RPMI7951 (cell line): ENCODE data around the gene ORAI3. TPM values are rescaled to one million over a fixed set of nuclear protein-coding genes. Genes with fewer than 3 reads are reported as not detected.

Experiments used
- DNase-seq: peaks from one replicate; pipeline ENCODE4 v3.0.0-alpha.2; 2012; ENCODE audit warnings: low read depth
- total RNA-seq: library from RNA; depleted of rRNA; stranded (reverse); fragments of >200 nt; shearing (Covaris generic); gene quantifications from 2 replicates; pipeline ENCODE4 v1.2.3, GENCODE V29; 2014; rRNA removed

The ORAI3 gene
- total RNA-seq, 1 experiment from 2014 or later = 28.5 TPM

DNA sequence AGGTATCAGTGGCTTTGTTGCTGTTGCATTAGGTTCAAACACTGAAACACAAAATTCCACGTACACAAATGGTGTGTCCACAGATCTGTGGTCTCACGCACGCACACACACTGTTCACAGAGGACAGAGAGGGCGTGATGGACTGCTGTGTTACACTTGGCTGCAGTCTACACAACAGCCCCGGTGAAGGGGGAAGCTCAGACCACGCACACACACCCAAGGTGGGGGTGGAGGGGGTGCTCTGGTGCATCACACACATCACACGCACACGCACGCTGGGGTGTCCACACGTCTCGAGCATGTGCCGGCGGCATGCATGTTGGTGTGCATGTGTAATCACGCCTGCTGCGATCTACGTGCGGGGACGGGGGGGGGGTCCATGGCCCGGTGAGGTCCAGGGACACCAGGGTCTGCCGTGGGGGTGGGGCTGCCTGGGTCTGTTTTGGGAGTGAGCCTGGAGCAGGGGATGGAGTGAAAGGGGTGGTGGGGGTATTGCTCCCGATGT, 43.5 kb downstream of the ORAI3 start:
- no peak for DNase-seq

DNA sequence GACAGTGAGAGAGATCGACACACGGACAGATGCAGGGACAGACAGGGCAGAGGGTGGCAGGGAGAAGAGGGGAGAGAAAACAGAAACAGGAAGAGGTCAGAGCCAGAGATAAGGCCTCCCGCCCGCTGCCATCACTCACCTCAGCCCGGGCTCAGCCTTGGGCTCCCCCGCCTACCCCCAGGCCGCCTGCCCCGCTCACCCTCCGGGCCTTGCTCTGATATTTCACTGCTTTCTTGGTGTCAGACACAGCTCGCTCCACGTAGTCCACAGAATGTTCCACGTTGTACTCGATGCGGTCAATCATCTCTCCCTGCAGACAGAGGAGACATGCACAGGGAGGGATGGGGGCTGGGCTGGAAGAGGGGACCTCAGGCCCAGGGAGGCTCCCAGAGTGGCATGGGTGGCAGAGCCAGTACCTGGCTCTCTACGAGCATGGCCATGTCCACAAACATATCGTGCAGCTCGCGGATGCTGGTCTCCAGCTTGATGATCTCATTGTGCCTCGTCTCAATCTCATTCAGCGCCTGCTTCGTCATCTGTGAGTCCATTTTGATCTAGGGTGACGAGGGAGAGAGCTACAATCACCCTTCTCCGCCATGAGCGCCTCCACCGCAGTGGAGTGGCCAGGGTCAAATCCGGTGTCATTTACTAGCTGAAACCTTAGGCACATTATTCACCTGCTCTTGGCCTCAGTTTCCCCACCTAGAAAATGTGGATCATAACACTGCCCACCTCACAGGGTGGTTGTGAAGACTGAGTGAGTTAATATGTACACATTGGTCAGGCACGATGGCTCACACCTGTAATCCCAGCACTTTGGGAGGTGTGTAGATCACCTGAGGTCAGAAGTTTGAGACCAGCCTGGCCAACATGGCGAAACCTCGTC, 44.3 kb downstream of the ORAI3 start:
- no peak for DNase-seq

DNA sequence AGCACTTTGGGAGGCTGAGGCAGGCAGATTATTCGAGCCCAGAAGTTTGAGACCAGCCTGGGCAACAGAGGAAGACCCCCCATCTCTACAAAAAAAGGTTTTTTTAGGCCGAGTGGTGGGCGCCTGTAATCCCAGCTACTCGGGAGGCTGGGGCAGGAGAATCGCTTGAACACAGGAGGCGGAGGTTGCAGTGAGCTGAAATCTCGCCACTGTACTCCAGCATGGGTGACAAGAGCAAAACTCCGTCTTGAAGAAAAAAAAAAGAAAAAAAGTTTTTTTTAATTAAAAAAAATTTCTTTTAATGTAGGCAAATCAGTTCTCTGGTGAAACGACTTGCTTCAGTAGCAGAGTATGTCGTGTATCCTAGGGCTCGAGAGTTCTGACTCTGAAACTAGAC, 47.1 kb downstream of the ORAI3 start:
- no peak for DNase-seq

DNA sequence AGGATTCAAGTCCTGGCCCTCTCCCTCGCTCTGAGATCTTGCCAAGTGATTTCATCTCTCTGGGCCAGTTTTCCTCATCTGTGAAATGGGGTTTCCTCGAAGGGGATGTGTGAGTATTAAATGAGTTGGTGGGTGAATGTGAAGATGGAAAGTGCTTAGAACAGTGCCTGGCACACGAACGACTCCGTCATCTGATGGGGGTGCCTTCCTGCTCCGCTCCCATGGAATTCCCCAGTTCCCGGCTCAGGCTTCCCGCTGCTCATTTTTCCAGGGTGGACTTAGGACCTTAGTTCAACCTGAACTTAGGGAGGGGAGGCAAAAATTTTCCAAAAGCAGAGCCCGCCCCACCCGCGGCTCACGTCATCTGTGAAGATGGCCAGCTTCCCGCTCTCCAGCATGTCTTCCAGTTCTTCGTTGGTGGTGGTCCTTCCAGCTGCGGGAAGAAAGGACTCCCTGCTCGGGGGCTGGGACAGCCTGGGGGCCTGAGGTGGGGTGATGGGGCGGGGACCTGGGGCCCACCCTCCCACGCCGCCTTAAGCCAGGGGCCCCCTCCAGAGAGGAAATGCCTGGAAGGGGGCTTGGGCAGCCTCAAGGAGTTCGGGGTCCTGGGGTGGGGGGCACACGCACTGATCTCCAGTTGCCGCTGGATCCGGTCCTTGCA, 47.6 kb downstream of the ORAI3 start:
- DNase-seq = peak; percentile 43

DNA sequence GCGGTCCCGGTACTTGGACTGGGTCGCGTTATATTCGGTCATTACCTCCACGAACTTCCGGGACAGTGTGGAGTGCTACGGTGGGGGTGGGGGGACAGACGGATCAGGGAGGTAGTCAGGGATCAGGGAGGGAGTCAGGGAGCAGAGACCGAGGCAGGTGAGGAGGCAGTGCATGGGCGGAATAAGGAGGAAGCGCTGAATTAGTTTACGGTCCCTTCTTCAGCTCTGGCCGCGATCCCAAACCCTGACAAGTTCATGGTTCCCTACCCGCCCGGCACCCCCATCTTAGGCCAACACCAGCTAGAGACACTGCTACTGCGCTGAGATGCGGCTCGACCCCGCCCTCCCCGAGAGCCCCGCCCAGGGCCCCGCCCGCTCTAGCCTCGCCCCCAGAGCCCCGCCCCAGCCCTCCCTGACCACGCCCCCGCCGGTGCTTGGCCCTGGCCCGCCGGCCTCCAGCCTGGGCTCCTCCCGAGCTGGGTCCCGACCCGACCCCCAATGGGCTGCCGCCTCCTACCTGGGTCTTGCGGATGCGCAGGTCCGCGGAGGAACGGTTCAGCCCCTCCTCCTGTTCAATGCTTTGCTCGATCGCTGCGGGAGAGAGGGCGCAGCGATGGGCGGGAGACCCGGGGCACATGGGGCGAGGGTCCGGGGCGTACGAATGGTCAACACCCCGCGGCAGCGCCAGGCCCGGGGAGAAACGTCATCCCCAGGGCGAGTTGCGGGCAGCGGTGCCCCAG, 48.3 kb downstream of the ORAI3 start:
- DNase-seq = peak; percentile 78

DNA sequence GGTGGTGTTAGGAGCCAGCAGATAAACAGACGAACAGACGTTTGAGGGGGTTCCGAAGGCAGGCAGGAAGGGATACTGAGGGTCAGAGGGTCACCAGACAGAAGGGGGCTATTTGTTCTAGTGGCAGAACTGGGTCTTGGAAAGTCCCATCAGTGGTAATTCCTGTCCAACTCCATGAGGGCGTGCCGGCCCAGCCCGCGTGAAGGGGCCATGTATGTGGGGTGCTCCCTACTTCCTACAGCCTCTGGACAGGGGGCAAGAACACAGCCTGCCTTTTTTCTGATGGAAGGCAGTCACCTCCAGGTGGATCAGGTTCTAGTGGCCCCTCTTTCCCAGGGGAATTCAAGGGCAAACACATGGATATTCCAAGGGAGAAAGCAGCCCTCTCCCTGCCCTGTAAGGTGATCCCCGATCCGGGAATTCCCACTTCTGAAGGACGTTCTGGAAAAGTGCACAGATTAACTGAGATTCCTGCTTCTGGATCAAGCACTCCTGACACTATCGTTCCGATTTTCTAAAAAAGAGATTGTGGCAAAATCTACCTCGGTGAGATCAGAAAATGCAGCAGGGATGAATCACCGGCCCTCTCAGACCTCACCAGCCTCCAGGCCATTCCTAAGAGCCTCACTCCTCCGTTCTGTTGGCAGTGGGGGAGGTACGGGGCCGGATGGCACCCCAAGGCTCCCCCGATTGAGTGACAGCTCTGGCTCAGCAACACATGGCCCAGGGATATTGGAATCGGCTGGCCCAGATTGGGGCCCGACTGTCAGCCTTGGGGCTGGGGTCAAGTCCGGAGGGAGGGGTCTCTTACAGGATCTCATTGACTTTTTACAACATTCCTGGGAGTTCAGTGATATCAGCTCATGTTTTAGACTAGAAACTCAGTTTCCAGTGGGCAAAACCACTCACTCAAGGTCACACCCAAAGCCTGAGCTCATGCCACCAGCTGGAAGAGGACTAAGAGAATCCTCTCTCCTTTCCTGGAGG, 49.1 kb downstream of the ORAI3 start:
- DNase-seq = peak; percentile 91

DNA sequence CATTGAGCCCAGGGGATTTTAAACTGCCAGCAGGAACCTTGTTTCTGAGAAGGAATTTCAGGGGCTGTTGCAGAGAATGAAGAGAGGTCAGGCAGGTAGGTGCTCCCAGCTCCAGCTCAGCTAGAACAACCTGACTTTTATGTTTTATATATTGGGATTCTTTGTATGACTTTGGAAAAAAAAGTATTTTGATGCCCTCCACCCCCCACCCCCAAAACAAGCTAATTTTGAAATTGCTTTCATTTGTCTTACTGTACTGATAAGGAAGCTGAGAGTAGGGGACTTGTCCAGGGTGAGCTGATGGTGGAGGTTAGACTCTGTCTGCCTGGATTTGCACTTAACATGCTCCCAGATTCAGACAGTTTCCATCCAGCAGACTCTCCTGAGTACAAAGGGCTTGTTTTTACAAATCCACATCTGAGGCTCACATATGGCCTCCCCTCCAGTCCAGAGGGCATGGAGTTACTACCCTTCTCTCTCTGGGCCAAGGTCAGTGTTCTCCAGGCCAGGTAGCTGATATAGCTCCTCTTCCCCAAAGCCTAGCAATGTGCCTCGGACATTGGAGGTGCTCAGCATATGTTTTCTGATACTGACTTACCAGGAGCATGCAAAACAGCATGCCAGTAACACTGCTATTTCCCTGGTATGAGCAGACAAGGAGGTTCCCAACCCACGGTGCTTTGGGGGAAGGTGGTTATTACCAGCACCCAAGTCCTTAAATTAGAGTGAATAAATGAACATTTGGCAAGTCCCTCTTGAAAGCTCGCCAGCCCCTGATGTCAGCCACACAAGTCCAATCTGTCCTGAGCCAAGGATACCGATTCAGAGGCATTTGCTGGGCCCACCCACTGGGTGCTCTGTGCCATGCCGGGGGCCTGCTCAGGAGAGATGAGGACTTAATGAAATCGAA, 50.2 kb downstream of the ORAI3 start:
- no peak for DNase-seq

DNA sequence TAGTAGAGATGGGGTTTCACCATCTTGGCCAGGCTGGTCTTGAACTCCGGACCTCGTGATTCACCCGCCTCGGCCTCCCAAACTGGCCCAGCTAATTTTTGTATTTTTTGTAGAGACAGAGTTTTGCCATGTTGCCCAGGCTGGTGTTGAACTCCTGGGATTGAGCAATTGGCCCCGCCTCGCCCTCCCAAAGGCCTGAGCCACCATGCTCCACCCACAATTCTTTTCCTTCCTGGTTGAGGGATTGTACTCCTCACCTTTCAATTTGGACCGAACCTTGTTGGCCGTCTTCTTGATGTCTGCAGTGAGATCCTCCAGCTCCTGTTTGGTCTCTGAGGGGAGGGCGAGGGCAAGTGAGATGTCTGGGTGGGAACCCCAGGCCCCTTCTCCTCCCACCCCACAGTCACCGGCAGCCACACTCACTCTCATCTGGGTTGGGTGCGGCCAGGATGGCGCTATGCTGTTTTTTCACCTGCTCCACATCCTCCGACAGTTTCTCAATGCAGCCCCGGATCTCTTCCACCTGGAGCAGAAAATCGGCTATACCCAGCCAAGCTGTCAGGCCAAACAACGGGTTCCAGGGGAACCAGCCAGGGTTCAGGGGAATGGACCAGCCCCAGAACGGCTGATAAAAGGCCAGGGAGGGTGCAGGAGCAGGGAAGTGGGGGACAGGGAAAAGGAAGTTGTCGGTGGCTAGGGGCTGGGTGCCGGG, 52.0 kb downstream of the ORAI3 start:
- DNase-seq = no peak

DNA sequence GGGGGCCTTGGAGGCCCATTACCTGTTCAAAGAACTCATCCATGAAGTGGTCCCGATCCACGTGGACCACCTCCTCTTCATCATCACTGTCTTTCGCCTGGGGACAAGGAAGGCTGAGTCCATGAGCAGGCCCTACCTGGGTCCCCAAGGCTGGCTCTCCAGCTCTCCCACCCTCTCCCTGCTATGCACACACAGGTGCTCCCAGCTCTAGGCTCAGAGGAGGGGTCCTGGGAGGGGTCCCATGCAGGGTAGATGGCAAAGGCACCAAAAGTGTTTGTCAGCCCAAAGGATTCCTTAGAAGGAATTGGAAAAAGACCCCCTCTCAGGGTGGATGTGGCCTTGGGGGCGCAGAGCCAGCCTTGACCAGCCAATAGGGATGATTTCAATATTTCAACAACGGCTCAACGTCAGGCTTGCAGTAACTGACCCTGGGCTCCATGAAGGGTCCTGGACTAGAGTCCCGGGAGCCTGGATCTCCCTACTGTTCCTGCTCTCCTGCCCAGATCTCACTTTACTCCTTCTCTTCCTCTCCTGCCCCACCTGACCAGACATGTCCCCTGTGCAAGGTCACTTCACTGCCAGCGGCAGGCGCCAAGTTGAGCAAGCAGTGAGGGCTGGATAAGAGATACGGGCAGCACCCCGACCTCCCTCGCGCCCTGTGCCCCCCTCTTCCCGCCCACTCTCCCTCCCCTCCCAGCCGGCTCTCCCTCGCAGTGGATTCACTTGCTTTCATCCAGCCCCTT, 52.8 kb downstream of the ORAI3 start:
- DNase-seq = no peak

DNA sequence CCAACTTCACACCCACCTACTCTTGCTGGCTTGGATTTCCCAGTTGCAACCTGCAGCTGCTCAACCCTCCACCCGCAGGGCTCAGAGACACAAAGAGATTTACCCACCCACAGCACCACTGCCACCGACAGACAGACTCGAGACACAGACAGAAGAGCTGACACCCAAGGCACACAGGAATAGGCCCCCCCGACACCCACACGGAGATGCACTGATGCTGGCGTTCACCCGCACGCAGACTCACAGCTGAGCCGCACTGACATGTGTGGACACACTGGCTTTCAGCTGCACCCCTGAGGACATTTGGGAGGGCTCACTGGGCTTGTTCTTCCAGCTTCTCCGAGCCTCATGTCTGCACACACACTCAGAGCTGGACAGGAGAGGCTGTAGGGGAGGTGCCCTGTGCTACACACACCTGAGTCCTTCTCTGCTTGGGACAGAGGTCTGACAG, 53.4 kb downstream of the ORAI3 start:
- no peak for DNase-seq

DNA sequence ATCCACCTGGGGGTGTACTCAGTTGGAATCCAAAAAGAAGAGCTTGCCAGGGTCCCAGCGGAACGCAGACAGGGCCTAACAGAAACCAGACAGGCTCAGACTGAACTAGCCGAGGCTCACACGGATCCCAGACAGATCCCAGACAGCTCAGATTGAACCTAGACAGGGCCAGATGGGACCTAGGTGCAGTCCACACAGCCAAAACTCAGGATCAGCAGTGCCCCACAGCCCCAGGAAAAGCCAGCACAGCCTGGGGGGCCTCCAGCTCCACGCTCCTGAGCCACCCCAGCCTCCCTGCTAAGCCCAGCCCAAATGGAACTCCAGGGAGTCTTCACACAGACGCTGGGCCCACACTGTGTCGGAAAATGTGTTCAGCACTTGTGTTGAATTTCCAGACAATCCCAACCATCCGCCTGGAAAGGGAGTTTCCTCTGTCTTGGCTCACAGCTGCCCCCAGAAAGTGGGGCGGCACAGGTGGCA, 54.0 kb downstream of the ORAI3 start:
- DNase-seq = no peak

DNA sequence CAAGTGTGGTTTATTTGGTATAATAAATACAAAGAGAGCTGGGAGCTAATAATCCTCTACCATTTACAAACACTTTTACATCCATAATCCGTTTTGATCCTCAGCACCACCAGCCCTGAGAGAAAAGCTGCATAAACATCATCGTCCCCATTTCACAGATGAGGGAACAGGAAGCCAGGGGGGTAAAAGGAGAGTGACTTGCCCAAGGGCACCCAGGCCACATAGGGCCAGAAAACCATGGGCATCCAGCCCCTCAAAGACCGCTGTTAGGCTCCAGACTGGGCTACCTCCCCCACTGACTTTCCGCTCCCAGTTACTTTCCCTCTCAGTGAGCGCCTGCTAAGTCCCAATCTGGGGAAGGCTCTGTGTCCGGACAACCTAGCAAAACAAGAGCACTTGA, 54.9 kb downstream of the ORAI3 start:
- DNase-seq = no peak

Other genes with a start within 250 kb of the ORAI3 start
- gene SRCAP, start 249.9 kb upstream of the ORAI3 start, total RNA-seq = 2.6 and 5.3 TPM in 2 replicates
- gene PHKG2, start 200.6 kb upstream of the ORAI3 start, total RNA-seq = 25.3 and 30.9 TPM in 2 replicates
- 3.4 and 4.6 TPM in 2 replicates for gene CFAP119, start 187.0 kb upstream of the ORAI3 start, total RNA-seq
- 45.3 and 48.2 TPM in 2 replicates for gene RNF40, start 186.7 kb upstream of the ORAI3 start, total RNA-seq
- 7.5 and 8.3 TPM in 2 replicates for gene ZNF629, start 161.9 kb upstream of the ORAI3 start, total RNA-seq
- 40.5 and 42.2 TPM in 2 replicates for gene BCL7C, start 55.0 kb upstream of the ORAI3 start, total RNA-seq
- gene CTF1, start 52.5 kb upstream of the ORAI3 start, total RNA-seq = 0.24 and 0.39 TPM in 2 replicates
- gene FBXL19, start 25.5 kb upstream of the ORAI3 start, total RNA-seq = 3.7 and 8.1 TPM in 2 replicates
- gene SETD1A, start 8.7 kb downstream of the ORAI3 start, total RNA-seq = 1.1 and 1.2 TPM in 2 replicates
- 10.9 and 16.3 TPM in 2 replicates for gene HSD3B7, start 36.1 kb downstream of the ORAI3 start, total RNA-seq
- gene STX1B, start 61.6 kb downstream of the ORAI3 start, total RNA-seq = 0.29 and 0.60 TPM in 2 replicates
- 23.1 and 23.5 TPM in 2 replicates for gene STX4, start 84.5 kb downstream of the ORAI3 start, total RNA-seq
- gene ZNF668, start 125.2 kb downstream of the ORAI3 start, total RNA-seq = 3.6 and 6.2 TPM in 2 replicates
- 4.3 and 6.7 TPM in 2 replicates for gene ZNF646, start 125.4 kb downstream of the ORAI3 start, total RNA-seq
- 0.60 and 1.3 TPM in 2 replicates for gene PRSS53, start 139.9 kb downstream of the ORAI3 start, total RNA-seq
- 212 and 281 TPM in 2 replicates for gene VKORC1, start 145.7 kb downstream of the ORAI3 start, total RNA-seq
- 33.9 and 42.7 TPM in 2 replicates for gene BCKDK, start 159.3 kb downstream of the ORAI3 start, total RNA-seq
- 25.5 and 31.0 TPM in 2 replicates for gene KAT8, start 168.6 kb downstream of the ORAI3 start, total RNA-seq
- gene PRSS8, start 186.7 kb downstream of the ORAI3 start, total RNA-seq = not detected in 2 replicates
- 1.1 and 2.6 TPM in 2 replicates for gene PRSS36, start 201.0 kb downstream of the ORAI3 start, total RNA-seq
- 15.3 and 19.0 TPM in 2 replicates for gene FUS, start 231.1 kb downstream of the ORAI3 start, total RNA-seq